Tibial artery (tissue), 4 donors: ENCODE measurements around the gene CSH2.

Experiments
- DNase-seq, 2 donors: peaks; one replicate each; pipeline ENCODE4 v3.0.0-alpha.2; 2019
- H3K27ac ChIP-seq, 2 donors: fragments of 200-600 bp; sonication (generic) in 1 of 2; 1 replicate in 1 of 2; 2 replicates in 1 of 2; pipeline ENCODE4 v1.5.1; 2018 to 2019; ENCODE audit warnings: mild to moderate bottlenecking in 1 of 2
- H3K27me3 ChIP-seq, 2 donors: fragments of 200-600 bp; sonication (generic) in 1 of 2; one replicate each; pipeline versions ENCODE4 v1.5.1 to v1.6.0; 2016 to 2019
- H3K36me3 ChIP-seq, 3 donors: fragments of 200-600 bp; sonication (generic) in 2 of 3; one replicate each; pipeline ENCODE4 v1.5.1; 2016 to 2019; ENCODE audit warnings: mild to moderate bottlenecking in 2 of 3
- H3K4me1 ChIP-seq, 4 donors: fragments of 200-600 bp; sonication (generic) in 2 of 4; 1 replicate in 3 of 4; 2 replicates in 1 of 4; pipeline ENCODE4 v1.5.1; 2016 to 2019
- H3K4me3 ChIP-seq, 2 donors: fragments of 200-600 bp; sonication (generic) in 1 of 2; 1 replicate in 1 of 2; 2 replicates in 1 of 2; pipeline ENCODE4 v1.5.1; 2018 to 2019; ENCODE audit warnings: mild to moderate bottlenecking in 2 of 2
- H3K9me3 ChIP-seq, 3 donors: fragments of 200-600 bp; sonication (generic) in 1 of 3; one replicate each; pipeline ENCODE4 v1.5.1; 2016 to 2019
- CTCF ChIP-seq, 2 experiments: fragments of 200-600 bp in 1 of 2; fragments of 450-650 bp in 1 of 2; IDR thresholded peaks; one replicate each; pipeline ENCODE4 v1.5.1; 2017 to 2019; ENCODE audit warnings: antibody characterized with exemption in 2 of 2, mild to moderate bottlenecking in 1 of 2, moderate library complexity in 1 of 2
- intact Hi-C: fragments of 100-400 bp; cut with DNase I; formaldehyde crosslinking; loops from one replicate; pipeline ENCODE4 v1.15.0; 2023; ENCODE audit warnings: low total_unique reads

The CSH2 gene

GRCh38 chr17:63834431-63835166 is 38.9 kb downstream of the CSH2 start:
- DNase-seq: peak; percentile 40 to 70
- H3K36me3 ChIP-seq: peaks cover 71 to 78% (median 78%) of the 10 kb centered on the region in 3 donors
- no peaks in the 10 kb centered on the region for H3K9me3 ChIP-seq
- intact Hi-C loops: loop anchor here (5.0 kb wide), 1 partner anchor 62 kb away; the partner anchor contains the start of genes CCDC47 and DDX42
- H3K27ac ChIP-seq: peak overlapping the region in 1 of 2 donors; percentile 99
- peak; percentile 40 to 51 for TF ChIP-seq CTCF (IDR thresholded peaks at IDR 0.05)
- H3K4me3 ChIP-seq: no peak overlapping the region
- H3K4me1 ChIP-seq: peaks cover 5 to 46% (median 34%) of the 10 kb centered on the region in 4 donors
- no peaks in the 10 kb centered on the region for H3K27me3 ChIP-seq

- intact Hi-C loops: no loop called here
- peak overlapping the region in 1 of 2 donors; percentile 12 for H3K27ac ChIP-seq
- peaks cover 77 to 86% (median 85%) of the 10 kb centered on the region in 3 donors for H3K36me3 ChIP-seq
- peaks cover 0 to 43% (median 33%) of the 10 kb centered on the region in 4 donors for H3K4me1 ChIP-seq
- H3K9me3 ChIP-seq: no peaks in the 10 kb centered on the region
- H3K27me3 ChIP-seq: no peaks in the 10 kb centered on the region
- DNase-seq: no peak
- no peak for TF ChIP-seq CTCF (IDR thresholded peaks at IDR 0.05)
- no peak overlapping the region for H3K4me3 ChIP-seq
These were observed 39.6 kb downstream of the CSH2 start for GRCh38 chr17:63833741-63834373.

GRCh38 chr17:63833026-63833740 is 40.3 kb downstream of the CSH2 start:
- intact Hi-C loops: no loop called here

GRCh38 chr17:63832455-63832854 is 41.0 kb downstream of the CSH2 start:
- no peaks in the 10 kb centered on the region for H3K27me3 ChIP-seq

More at GRCh38 chr17:63833026-63833740, 40.3 kb downstream of the CSH2 start:
- no peak overlapping the region for H3K27ac ChIP-seq
- H3K27me3 ChIP-seq: no peaks in the 10 kb centered on the region
- DNase-seq: no peak
- H3K9me3 ChIP-seq: no peaks in the 10 kb centered on the region
- no peak overlapping the region for H3K4me3 ChIP-seq
- H3K4me1 ChIP-seq: peaks cover 0 to 43% (median 34%) of the 10 kb centered on the region in 4 donors
- peaks cover 77 to 86% (median 86%) of the 10 kb centered on the region in 3 donors for H3K36me3 ChIP-seq
- no peak for TF ChIP-seq CTCF (IDR thresholded peaks at IDR 0.05)

More at GRCh38 chr17:63832455-63832854, 41.0 kb downstream of the CSH2 start:
- H3K4me1 ChIP-seq: peaks cover 0 to 41% (median 30%) of the 10 kb centered on the region in 4 donors
- intact Hi-C loops: no loop called here
- DNase-seq: no peak
- H3K4me3 ChIP-seq: no peak overlapping the region
- no peaks in the 10 kb centered on the region for H3K9me3 ChIP-seq
- TF ChIP-seq CTCF (IDR thresholded peaks at IDR 0.05): no peak
- peaks cover 77 to 86% (median 86%) of the 10 kb centered on the region in 3 donors for H3K36me3 ChIP-seq
- H3K27ac ChIP-seq: no peak overlapping the region
